GM21367 (cell line): ENCODE data around the gene UACA.

Experiments
- ATAC-seq: cut with Tn5 transposase; IDR thresholded peaks from one replicate; pipeline ENCODE4 v1.9.1; 2021; ENCODE audit not compliant: unreplicated experiment

UACA gene

DNA sequence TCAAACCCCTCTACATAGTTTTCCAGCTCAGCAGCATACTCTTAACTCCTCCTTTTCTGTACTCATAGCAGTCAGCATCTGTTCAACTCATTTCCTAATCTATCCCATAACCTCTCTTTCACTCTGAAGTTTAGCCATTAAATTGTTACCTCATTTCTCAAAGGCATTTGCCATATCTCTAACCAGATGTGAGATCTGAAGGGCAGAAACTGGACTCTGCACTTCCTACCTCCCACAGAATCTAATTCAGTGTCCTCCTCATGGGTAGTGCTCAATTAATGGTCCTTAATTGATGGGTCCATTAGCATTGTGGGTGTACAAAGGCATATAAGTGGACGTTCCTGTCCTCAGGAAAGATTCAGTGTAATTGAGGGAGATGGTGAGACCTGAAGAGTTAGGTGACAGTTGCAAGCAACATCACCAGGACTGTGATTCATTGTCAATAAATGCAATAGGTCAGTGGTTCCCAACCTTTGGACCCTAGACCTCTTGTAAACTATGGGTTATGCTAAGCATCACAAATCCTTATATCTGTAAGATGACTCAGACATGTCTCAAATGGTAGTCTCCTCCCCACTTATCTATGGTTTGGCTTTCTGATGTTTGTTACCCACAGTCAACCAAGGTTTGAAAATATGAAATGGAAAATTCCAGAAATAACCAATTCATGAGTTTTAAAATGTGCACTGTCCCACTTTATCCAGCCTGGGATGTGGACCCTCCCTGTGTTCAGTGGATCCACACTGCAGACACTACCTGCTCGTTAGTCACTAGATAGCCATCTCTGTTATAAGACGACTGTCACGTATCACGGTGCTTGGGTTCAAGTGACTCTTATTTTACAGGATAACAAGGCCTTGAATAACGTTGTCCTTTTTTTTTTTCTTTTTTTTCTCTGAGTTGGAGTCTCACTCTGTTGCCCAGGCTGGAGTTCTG, 25.0 kb upstream of the UACA start:
- no peak for ATAC-seq

DNA sequence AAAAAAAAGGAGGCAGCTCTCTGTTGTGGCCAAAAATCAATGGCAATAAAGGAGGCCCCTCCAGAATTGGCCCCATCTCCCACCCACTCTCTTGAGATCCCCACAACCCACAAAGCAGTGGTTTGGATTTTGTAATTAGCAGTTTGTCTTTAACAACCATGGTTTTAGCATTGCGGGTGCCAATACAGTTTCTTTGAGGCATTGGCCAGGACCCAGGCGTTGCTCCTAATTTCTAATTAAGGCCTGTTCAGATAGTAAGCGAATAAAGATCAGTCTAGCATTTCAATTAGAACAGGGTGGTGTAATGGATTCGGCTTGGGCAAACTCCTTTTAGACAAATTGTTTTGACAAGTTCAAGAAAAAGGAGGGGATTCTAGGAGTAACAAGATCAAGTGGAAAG, 23.6 kb upstream of the UACA start:
- ATAC-seq, result no peak

DNA sequence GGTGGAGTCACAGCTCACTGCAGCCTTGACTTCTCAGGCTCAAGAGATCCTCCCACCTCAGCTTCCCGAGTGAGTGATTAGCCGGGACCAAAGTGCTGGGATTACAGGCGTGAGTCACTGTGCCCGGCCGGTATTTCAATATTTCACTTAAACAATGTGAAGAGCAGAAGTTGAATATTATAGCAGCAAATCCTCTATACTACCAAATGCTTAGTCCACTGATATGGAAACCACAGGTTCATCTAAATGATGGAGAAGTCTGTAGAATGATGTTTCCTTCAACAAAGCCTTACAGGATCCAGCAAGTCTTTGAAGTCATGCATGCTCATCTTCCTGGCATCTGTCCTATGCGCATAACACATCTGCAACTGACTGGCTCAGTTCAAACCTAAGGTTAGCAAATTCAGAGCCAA, 20.3 kb upstream of the UACA start:
- ATAC-seq, result no peak

DNA sequence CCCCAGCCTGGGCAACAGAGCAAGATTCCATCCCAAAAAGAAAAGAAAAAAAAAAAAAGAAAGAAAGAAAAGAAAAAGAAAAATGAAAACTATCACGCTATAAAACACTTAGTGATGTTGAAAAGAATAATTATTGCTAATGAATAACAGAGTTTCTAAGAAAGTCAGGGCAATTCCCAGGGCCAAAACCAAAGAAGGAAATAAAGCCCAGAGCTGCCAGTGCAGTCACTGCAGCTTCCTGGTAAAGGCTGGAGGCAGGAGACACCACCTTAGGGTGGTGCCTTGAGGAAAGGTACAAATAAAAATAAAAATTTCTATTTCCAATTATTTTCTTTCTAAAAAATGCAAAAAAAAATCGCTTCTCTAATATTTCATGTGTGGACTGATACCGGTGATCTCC, 19.7 kb upstream of the UACA start:
- ATAC-seq, result no peak

DNA sequence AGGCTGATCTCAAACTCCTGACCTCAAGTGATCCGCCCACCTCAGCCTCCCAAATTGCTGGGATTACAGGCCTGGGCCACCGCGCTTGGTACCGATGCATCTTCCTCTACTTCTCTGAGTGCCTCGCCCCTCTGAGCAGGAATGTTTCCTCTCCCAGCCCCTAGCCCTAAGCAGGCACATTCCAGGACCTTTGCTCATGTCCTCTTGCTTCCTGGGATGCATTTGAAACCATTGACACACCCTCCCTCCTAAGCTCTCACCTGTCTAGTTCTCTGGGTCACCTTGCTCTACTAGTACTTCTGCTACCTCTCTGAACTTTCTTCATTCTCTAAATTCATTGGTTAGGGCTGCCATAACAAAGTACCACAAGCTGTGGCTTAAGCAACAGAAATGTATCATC, 17.9 kb upstream of the UACA start:
- no peak for ATAC-seq

DNA sequence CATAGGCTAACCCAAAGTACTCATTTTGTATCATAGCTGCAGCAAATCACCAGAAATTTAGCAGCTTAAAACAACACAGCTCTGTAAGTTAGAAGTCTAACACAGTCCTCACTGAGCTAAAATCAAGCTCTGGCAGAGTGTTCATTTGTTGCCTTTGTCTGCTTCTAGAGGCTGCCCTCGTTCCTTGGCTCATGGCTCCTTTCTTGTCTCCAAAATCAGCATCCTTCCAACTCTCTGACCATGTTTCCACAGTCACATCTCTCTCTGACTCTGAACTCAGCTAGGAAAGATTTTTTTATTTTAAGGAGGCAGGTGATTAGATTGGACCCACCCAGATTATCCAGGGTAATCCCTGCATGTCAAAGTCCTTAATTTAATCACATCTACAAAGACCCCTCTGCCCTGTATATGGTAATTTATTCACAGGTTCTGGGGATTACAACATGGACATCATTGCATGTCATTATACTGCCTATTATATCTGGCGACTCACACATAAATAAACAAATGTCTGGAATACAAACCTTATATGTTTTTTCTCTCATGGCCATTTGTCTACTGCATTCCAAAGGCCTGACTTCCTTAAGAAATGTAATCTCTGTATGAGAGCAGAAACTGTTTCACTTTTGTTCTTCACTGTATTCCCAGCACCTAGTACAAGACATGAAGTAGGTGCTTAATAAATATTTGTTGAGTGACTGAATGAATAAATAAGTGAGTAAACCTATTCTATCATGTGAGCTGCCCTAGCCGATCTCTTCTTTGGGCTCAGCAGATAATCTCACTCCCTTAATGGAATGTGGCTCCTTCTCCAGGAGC, 15.1 kb upstream of the UACA start:
- no peak for ATAC-seq

DNA sequence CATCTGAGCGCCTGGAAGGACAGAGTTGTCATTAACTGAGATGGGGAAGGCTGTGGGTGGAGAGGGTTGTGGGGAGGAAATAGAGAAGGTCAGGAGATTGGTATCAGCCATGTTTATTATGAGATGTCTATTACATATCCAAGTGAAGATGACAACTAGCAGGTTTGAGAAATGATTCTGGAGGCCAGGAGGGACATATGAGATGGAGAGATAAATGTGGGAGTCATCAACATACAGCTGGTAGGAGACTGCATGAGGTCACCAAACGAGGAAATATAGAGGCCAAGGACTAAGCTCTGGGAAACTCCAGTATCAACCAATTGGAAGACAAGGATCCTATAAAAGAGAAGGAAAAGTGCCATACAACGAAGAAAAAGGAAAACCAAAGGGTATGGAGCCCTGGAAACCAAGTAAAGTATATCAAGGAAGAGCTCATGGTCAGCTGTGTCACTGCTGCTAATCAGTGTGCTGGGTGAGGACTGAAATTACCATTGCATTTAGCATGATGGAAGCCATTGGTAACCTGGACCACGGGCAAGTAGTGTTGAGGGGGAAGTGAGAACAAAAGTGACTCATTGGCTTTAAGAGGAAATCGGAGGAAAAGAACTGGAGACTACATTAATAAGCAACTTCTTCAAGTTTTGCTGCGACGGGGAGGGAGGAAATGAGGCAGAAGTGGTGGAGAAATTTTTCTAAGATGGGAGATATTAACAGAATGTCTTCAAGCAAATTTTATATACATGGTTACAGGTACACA, 14.0 kb upstream of the UACA start:
- ATAC-seq, result no peak

DNA sequence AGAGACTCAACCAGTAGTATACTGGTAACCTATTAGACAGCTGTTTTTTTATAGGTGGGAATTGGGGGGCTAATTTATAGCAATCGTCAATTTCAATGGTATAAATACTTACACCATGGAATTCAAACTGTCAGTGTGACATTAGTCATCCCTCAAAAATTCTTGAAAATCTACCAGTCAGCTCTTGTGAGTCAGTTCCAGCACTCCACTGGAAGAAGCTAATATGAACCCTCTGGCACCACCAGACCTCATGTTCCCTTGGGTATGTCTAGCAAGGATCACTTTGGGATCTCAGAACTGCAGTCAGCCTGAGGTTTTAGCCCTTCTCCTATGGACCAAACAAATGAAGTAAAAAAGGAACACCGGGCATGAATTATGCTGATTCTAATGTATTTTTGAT, 11.8 kb upstream of the UACA start:
- ATAC-seq, result no peak

DNA sequence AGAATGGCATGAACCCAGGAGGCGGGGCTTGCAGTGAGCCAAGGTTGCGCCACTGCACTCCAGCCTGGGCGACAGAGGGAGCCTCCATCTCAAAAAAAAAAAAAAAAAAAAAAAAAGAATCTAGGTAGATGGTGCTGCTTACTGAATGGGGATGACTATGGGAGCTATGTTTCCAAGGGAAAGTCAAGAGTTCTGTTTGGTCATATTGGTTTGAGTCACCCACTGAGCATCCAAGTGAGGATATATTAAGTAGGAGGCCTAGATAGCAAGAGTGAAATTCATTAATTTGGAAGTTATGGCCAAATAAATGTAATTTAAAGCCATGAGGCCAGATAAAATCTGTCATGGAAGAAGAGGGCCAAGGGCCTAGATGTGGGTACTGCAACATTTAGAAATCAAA, 9.0 kb upstream of the UACA start:
- ATAC-seq, result no peak

DNA sequence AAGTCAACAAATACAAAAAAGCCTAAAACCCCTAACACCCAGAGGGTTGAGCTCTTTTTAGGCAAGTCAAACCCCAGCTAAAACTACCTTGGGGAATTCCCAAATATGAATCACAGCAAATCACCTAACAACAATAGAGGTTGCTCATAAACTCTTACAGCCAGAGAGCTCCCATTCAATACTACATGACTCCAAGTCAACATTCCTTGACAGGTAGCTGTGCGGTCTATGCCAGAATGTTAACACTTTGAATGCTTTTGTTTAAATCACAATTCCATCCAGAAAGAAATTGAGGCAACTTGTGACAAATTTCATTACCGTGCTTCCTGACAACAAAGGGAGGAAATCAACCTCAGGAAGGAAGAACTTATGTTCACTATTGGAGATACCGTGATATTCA, 7.5 kb upstream of the UACA start:
- no peak for ATAC-seq

DNA sequence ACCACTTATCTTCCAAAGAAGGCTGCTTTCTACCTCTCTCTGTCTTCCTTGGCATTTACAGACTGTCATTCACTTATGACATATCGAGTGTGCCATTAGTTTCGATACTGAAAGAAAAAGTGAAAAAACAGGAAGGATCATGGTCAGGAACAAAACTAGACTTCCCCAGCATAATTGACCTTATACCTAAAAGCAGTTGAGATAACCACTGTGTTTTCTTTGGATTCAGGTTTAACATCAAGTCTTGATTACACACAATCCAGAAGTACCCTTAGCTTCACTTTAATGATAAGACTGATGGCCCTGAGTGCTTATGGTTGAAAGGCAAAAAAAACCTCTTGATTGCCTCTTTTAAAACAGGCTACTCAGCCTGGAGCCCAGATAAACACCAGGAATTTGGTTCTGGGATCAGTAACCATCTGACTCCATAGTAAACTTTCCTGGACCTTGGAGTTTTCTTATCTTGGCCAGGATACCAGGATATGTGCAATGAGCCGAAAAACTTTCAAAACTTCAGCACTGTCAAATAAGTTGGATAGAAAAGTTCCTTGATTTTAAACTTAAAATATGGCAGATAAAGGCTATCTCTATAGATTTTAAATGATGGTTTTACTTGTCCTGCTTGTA, 5.0 kb upstream of the UACA start:
- no peak for ATAC-seq

DNA sequence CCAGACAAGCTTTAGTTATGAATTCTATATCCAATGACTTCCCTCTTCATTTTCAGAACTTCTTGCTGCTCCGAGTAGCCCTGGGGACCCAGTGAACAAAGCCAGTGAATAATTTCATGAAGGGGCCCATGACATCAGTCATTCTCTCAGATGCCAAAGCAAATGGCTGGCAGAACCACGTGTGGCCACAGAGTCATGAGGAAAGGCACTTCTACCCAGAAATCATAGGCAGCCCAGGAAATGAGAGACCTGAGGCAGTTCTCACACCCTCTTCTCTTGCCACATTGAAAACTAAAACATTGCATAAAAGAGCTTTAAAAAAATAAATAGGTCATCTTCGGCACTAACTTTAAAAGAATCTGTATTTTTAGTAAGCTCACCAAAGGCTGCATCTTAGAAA, 4.3 kb upstream of the UACA start:
- ATAC-seq, result no peak

DNA sequence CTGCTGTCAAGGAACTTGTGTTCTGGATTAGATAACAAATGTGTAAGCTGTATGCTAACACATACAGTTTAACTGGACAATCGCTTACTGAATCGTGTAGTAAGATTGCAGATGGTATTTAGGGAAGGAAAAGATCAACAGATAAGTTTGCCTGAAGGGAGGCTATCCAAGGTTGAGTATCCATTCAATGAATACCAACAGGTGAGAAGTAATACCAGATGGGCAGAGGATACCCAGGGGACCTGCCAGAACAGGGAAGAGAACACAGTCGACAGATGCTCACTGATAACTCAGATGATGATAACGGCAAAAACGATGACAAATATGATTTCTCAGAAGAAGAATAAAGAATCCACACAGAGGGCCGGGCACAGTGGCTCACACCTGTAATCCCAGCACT, 3.2 kb upstream of the UACA start:
- no peak for ATAC-seq

DNA sequence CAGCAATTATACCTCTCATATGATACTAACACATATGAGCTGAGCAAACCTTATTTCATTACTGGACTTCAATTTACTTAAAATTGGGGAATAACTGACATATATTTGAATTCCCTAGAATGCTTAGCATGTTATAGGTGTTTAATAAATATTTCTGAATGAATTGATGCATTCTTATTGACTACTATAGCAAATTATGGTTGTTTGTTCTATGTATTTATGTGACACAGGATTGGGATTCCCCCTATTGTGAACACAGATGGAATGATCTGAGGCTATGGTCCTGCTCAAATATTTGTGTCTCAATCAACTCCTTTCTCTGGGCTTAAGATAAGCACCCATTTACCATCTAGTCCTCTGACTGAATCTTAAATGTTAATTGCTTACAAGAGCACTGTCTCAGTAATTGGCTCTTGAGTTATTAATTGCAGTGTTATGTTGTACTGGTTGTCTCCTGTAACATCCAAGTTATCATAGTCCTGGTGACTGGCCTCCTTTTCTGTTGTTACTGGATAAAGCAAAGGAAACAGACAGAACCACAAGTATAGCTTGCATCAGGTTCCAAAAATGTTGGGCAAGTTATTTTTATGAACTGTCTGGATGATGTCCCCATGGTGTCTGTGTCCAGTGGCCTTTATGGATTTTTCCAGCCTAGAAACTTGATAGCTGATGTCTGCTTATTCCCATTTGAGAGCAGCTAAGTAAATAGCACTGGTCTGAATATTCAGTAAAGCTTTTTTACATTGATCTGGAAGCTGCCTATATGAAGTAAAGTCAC, 2.3 kb upstream of the UACA start:
- ATAC-seq, result no peak

DNA sequence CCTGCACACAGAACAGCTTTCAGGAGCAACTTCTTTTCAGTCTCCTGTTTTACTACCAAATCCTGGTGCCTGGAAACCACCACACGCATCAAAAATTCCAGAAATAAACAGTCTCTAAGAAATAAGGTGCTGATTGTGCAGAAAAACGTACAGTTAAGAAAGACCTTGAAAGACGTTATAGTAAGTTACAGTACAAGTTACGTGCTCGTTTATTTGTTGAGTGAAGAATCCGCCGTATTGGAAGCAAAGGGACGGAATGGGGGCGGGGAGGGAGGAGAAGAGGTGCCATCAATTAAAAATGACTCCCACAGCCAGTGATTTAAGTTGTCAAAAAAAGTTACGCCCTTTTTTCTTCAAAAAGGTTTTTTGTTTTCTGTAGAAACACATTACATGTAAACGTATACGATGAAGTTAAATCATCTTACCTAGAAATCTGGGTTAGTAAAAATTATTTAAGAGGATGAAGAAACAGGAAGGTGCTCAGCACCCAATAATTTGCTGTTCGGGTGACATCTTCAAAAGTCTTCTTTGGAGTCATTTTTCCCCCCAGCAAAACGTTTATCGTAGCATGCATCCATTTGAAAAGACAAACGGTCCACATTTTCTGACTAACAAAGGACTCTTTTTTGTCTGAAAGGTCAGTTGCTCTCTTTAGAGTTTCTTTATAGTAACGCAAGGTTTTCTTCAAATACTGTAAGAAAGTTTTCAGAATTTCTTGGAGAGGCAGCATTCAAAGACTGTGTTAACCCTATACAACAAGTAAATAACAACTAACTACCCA, 782 bp upstream of the UACA start:
- no peak for ATAC-seq

DNA sequence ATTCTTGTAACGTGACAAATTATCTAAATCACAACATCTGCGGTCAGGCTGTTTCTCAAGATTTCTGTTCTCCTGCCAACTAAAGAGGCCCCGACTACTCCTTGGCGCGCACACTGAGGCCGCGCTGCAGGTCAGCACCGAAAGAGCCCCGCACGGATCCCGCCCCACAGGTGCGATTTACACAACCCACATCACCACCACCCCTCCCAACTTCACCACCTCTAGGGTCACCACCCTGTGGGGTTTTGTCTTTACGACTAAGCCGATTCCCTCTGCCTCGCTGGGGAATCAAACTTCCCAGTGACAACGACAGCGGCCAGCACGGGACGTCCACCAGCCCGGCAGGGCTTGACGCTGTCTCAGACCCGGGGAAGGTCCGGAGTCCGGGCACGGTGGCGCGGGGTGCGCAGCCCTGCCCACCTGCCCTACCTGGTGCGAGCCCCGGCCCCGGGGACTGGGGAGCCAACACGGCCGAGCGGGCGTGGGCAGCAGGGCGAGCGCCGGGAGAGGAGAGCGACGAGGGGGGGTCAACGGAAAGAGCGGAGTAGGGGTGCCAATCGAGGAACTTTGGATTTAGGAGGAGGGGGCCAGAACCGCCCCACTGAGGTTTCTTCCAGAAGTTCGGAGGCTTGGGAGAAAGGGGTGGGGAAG, 764 bp downstream of the UACA start:
- ATAC-seq, result no peak

DNA sequence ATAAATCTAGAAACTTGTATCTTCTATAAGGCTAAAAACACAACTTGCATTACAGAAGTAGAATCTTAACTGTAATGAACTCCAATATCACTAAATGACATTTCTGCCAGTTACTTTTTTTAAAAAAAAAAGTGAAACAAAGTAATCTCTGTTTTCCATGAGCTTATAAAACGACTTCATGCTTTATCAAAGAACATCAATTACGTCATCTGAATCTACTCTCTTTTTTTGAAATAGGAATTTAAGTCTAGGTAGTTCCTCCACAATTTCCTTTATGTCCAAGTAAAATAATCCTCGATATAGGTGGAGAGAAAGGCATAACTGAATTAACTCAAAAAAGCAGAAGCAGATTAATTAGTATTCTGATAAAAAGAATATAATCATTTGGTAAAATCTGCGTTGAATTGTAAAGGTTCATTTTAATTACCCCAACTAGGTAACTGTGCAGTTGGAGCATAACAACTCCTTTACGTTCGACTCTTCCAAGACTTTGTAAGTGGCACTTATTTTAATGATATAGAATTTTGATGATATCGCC, 1.4 kb downstream of the UACA start:
- ATAC-seq, result no peak

DNA sequence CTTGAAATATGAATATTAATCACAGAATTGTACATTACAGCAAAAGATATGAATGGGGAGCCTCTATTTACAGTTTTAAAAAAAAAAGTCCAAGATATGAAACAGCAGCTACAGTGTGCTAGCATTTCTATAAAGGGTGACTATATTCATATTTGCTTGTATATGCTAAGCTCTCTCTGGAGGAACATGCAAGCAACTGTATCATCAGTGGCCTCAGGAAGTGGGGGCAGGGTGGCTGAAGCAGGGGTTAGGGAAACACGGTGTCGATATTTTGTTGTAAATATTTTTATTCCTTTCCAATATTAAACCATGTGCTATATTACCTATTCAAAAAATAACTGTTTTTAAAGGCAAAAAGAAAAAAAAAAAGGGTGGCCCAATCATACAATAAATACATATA, 2.3 kb downstream of the UACA start:
- ATAC-seq, result no peak
